Renal cortical epithelial cell (primary cell): ENCODE results near the gene SIRPA. TPM values are rescaled to one million over a fixed set of nuclear protein-coding genes. Genes with fewer than 3 reads are reported as not detected.

Experiments used
- DNase-seq: peaks from one replicate; pipeline ENCODE4 v3.0.0-alpha.2; 2011; ENCODE audit warnings: low read depth
- total RNA-seq: library from RNA; depleted of rRNA; stranded (reverse); fragments of >200 nt; gene quantifications from 2 replicates; pipeline ENCODE4 v1.2.3, GENCODE V29; 2014

The SIRPA gene
- total RNA-seq, 1 donor from 2014 or later: 56.9 TPM

GRCh38 chr20:1887756-1888155 lies 7.5 kb upstream of the SIRPA start:
- no peak for DNase-seq

- DNase-seq: peak; percentile 65
These were observed 6.3 kb upstream of the SIRPA start for GRCh38 chr20:1888796-1889463.

- no peak for DNase-seq
These were observed 4.5 kb upstream of the SIRPA start for GRCh38 chr20:1890469-1891262.

- DNase-seq: no peak
These were observed 3.7 kb upstream of the SIRPA start for GRCh38 chr20:1891263-1892118.

- no peak for DNase-seq
These were observed 3.2 kb upstream of the SIRPA start for GRCh38 chr20:1892119-1892385.

GRCh38 chr20:1893721-1894470 lies 1.3 kb upstream of the SIRPA start:
- peak; percentile 49 for DNase-seq

- no peak for DNase-seq
These were observed 696 bp upstream of the SIRPA start for GRCh38 chr20:1894471-1894950.

GRCh38 chr20:1895674-1896483 lies 672 bp downstream of the SIRPA start:
- DNase-seq: no peak

GRCh38 chr20:1896484-1897258 lies 1.5 kb downstream of the SIRPA start:
- DNase-seq: no peak

GRCh38 chr20:1897541-1897940 lies 2.3 kb downstream of the SIRPA start:
- no peak for DNase-seq

GRCh38 chr20:1897965-1898464 lies 2.8 kb downstream of the SIRPA start:
- no peak for DNase-seq

- DNase-seq: no peak
These were observed 3.5 kb downstream of the SIRPA start for GRCh38 chr20:1898482-1899240.

GRCh38 chr20:1899241-1899525 lies 4.0 kb downstream of the SIRPA start:
- DNase-seq: no peak

- peak; percentile 89 for DNase-seq
These were observed 5.2 kb downstream of the SIRPA start for GRCh38 chr20:1900321-1900801.

- no peak for DNase-seq
These were observed 6.5 kb downstream of the SIRPA start for GRCh38 chr20:1901704-1902103.

GRCh38 chr20:1902188-1902587 lies 7.0 kb downstream of the SIRPA start:
- no peak for DNase-seq

GRCh38 chr20:1904135-1904534 lies 8.9 kb downstream of the SIRPA start:
- no peak for DNase-seq

- no peak for DNase-seq
These were observed 9.8 kb downstream of the SIRPA start for GRCh38 chr20:1905009-1905408.

- DNase-seq: no peak
These were observed 10.5 kb downstream of the SIRPA start for GRCh38 chr20:1905693-1906092.
